ENCODE measurements around the gene SENP5.

- TF ChIP-seq CTCF (IDR thresholded peaks at IDR 0.05 in 2 of 3, conservative IDR thresholded peaks at IDR 0.05 in 1 of 3; ENCODE audit: borderline replicate concordance in 1 of 3, insufficient read depth in 1 of 3, low read depth in 2 of 3, low read length in 2 of 3) (no peak), SIN3A (IDR thresholded peaks at IDR 0.05; ENCODE audit: low read depth) (no peak), ZNF274 (IDR thresholded peaks at IDR 0.05; ENCODE audit: low read depth, low read length) (no peak), MAX (IDR thresholded peaks at IDR 0.05) (no peak)
Measured at GRCh38 chr3:196916221-196916620, 48.5 kb downstream of the SENP5 start.

Data from HCT116 (cell line).